Measurements from ENCODE around the gene TMEM245.

The TMEM245 gene

DNA sequence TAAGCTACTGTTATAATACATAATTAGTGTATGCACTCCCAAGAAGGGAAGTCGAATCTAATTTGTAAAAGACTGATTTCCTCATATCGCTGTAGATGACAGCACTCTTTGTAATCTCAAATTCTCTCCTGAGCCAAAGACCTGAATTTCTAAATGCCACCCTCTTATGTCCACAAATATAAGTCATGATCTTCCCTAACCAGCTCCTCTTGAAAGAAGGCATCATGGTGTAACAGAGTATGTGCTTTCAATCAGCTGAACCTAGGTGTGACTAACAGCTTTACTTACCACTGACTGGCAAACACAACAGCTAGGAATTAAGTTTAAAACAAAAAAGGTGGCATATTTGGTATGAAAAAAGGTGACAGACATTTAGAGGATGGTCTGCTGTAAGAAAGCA, 72.5 kb downstream of the TMEM245 start:
- Histone ChIP-seq H3K36me3 (ENCODE audit: control insufficient read depth, insufficient read depth, low read length) (peaks cover 13% of the 10 kb centered on the region), H3K9ac (ENCODE audit: low read length) (no peak overlapping the region), H3K27me3 (ENCODE audit: control insufficient read depth, insufficient read depth, low read length) (no peaks in the 10 kb centered on the region), H3K4me3 (ENCODE audit: low read length) (no peak overlapping the region), H3K9me3 (ENCODE audit: control insufficient read depth, low read length) (no peaks in the 10 kb centered on the region), H3K4me1 (ENCODE audit: control insufficient read depth, insufficient read depth, low read length) (no peaks in the 10 kb centered on the region)

DNA sequence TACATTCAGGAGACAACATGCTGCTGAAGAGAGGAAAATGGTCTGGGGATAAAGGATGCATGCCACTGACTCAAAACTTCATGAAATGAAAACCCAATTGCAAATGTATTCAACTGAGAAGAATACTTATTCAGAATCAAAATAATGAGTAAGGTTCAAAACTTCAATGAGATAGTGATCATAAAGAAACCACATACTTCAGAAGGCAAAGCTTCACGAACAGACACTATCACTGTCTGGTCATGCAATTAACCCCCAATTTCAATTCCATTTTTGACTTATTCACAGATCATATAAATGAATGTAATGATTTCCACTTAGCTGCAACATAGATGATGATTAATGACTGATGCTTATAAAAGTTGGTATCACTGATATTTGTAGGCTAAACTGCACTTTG, 73.4 kb downstream of the TMEM245 start:
- H3K4me3 ChIP-seq (ENCODE audit: low read length): no peak overlapping the region
- no peaks in the 10 kb centered on the region for H3K9me3 ChIP-seq (ENCODE audit: control insufficient read depth, low read length)
- no peaks in the 10 kb centered on the region for H3K27me3 ChIP-seq (ENCODE audit: control insufficient read depth, insufficient read depth, low read length)
- H3K36me3 ChIP-seq (ENCODE audit: control insufficient read depth, insufficient read depth, low read length): peaks cover 13% of the 10 kb centered on the region
- H3K9ac ChIP-seq (ENCODE audit: low read length): no peak overlapping the region
- no peaks in the 10 kb centered on the region for H3K4me1 ChIP-seq (ENCODE audit: control insufficient read depth, insufficient read depth, low read length)

DNA sequence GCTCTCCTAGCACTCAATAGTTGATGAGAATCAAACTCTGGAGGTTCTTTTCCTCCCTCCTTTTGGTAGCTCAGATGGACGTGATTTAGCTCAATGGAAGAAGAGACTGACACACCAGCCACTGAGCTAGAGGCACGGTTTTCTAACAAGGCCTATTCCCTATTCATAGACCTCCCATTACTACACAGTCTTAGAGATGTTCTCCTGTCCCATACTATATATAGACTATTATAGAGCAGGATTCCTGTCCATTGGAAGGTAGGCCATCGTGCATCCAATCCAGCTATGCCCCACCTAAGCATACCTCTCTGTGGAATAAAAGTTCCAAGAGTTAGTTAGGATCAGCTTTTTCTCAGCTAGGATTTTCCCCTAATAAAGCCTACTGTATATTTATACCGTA, 76.2 kb downstream of the TMEM245 start:
- H3K36me3 ChIP-seq (ENCODE audit: control insufficient read depth, insufficient read depth, low read length): peaks cover 7% of the 10 kb centered on the region
- no peaks in the 10 kb centered on the region for H3K4me1 ChIP-seq (ENCODE audit: control insufficient read depth, insufficient read depth, low read length)
- H3K27me3 ChIP-seq (ENCODE audit: control insufficient read depth, insufficient read depth, low read length): no peaks in the 10 kb centered on the region
- no peak overlapping the region for H3K9ac ChIP-seq (ENCODE audit: low read length)
- no peak overlapping the region for H3K4me3 ChIP-seq (ENCODE audit: low read length)
- no peaks in the 10 kb centered on the region for H3K9me3 ChIP-seq (ENCODE audit: control insufficient read depth, low read length)

DNA sequence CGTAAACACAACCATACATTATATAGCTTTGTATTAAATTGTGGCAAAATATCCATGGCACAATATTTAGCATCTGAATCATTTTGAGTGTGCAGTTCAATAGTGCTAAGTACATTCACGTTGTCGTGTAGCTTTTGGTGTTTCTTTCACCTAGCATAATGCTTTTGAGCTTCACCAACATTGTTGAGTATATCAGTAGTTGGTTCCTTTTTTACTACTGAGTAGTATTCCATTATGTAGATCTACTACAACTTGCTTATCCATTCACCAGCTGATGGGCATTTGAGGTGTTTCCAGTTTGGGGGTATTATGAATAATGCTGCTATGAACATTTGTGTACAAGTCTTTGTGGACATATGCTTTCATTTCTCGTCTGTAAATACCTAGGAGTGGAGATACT, 79.2 kb downstream of the TMEM245 start:
- Histone ChIP-seq H3K36me3 (ENCODE audit: control insufficient read depth, insufficient read depth, low read length) (no peaks in the 10 kb centered on the region), H3K27me3 (ENCODE audit: control insufficient read depth, insufficient read depth, low read length) (no peaks in the 10 kb centered on the region), H3K4me1 (ENCODE audit: control insufficient read depth, insufficient read depth, low read length) (peaks cover 12% of the 10 kb centered on the region), H3K4me3 (ENCODE audit: low read length) (no peak overlapping the region), H3K9ac (ENCODE audit: low read length) (no peak overlapping the region), H3K9me3 (ENCODE audit: control insufficient read depth, low read length) (no peaks in the 10 kb centered on the region)

DNA sequence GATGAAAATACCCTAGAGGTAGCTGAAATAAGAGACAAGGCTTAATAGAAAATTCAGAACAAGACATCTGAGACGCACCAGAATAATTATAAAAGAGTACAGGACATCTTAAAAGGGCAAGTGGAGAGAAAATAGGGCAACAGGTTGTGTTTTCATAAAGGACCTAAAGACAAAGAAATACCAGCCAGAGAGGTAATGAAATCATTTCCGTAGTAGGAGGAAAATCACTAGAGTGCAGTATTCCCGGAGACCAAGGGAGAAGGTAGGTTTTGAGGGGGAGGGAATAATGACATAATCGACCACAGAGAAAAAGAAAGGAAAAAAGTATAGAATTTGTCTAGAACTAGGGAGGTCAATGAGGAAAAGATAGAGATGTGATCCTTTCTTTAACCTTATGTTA, 80.2 kb downstream of the TMEM245 start:
- no peak overlapping the region for H3K4me3 ChIP-seq (ENCODE audit: low read length)
- no peak overlapping the region for H3K9ac ChIP-seq (ENCODE audit: low read length)
- peaks cover 12% of the 10 kb centered on the region for H3K4me1 ChIP-seq (ENCODE audit: control insufficient read depth, insufficient read depth, low read length)
- no peaks in the 10 kb centered on the region for H3K27me3 ChIP-seq (ENCODE audit: control insufficient read depth, insufficient read depth, low read length)
- H3K36me3 ChIP-seq (ENCODE audit: control insufficient read depth, insufficient read depth, low read length): no peaks in the 10 kb centered on the region
- H3K9me3 ChIP-seq (ENCODE audit: control insufficient read depth, low read length): no peaks in the 10 kb centered on the region

DNA sequence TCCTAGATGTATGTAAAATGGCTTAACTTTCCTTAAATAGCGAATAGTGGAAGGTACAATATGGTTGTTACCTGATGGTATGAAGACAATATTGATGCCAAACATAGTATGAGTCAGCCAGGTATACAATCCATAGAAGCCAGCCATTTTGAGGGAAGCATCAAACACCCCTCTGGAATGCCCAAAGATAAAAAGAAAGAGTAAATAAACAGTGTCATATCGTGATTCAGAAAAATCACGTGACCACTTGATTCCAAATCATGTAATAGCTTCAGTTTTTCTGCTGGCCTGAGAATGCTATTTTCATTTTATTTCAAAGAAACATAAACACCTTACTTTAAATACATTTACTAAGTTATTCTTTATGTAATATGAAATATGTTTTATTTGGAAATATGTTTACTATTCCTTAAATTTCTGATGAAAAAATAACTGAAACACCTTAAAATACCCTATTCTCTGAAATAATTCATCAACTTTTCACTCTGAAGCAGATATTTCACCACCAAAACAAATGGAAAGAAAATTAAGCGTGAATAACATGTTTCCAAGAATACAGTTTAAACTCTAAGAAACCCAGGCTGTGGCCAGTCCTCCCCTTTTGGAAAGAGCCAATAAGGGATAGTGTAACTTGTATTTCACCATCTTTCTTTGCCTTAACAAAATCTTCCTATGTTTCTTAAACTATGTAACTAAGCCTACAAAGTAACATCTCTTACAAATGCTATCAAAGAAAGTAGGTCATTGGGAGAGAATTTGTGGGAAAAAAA, 81.6 kb downstream of the TMEM245 start:
- no peaks in the 10 kb centered on the region for H3K9me3 ChIP-seq (ENCODE audit: control insufficient read depth, low read length)

DNA sequence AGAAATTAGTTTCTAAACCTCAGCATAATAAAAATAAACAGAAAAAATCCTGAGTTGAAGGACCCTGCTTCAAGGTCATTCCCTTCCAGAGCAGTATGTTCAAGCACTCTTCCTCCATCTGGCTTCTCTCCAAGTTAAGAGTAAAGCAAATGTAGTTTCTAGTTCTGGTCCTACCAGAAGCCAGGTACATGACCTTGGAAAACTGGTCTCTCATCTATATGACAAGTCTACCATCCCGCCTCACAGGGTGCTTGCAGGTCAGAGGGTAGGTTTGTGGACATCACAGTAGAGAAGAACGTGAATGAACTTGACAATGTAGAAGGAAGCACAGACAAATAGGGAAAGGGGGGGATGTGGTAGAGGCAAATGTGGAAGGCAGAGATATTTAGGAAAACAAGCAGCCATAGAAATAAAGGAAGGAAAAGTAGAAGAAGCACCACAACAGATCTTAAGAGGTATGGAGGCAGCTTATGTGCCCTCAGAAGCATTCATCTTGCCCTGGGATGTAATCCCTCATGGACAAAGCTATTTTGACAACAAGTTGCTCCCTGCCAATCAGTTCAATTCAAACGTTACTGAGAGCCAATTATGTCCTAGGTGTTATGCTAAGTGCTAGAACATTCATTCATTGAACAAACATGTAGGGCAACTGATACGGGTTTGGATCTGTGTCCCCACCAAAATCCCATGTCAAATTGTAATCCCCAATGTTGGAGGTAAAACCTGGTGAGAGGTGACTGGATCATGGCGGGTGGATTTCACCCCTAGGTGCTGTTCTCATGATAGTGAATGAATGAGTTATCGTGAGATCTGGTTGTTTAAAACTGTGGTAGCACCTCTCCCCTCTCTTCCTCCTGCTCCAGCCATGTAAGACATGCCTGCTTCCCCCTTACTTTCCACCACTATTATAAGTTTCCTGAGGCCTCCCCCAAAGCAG, 82.7 kb downstream of the TMEM245 start:
- no peak overlapping the region for H3K9ac ChIP-seq (ENCODE audit: low read length)
- no peak overlapping the region for H3K4me3 ChIP-seq (ENCODE audit: low read length)
- no peaks in the 10 kb centered on the region for H3K36me3 ChIP-seq (ENCODE audit: control insufficient read depth, insufficient read depth, low read length)
- H3K4me1 ChIP-seq (ENCODE audit: control insufficient read depth, insufficient read depth, low read length): peaks cover 12% of the 10 kb centered on the region
- no peaks in the 10 kb centered on the region for H3K9me3 ChIP-seq (ENCODE audit: control insufficient read depth, low read length)
- no peaks in the 10 kb centered on the region for H3K27me3 ChIP-seq (ENCODE audit: control insufficient read depth, insufficient read depth, low read length)

More for the DNA sequence above, 81.6 kb downstream of the TMEM245 start:
- H3K27me3 ChIP-seq (ENCODE audit: control insufficient read depth, insufficient read depth, low read length): no peaks in the 10 kb centered on the region
- H3K4me1 ChIP-seq (ENCODE audit: control insufficient read depth, insufficient read depth, low read length): peaks cover 12% of the 10 kb centered on the region
- no peaks in the 10 kb centered on the region for H3K36me3 ChIP-seq (ENCODE audit: control insufficient read depth, insufficient read depth, low read length)
- H3K9ac ChIP-seq (ENCODE audit: low read length): no peak overlapping the region
- no peak overlapping the region for H3K4me3 ChIP-seq (ENCODE audit: low read length)

DNA sequence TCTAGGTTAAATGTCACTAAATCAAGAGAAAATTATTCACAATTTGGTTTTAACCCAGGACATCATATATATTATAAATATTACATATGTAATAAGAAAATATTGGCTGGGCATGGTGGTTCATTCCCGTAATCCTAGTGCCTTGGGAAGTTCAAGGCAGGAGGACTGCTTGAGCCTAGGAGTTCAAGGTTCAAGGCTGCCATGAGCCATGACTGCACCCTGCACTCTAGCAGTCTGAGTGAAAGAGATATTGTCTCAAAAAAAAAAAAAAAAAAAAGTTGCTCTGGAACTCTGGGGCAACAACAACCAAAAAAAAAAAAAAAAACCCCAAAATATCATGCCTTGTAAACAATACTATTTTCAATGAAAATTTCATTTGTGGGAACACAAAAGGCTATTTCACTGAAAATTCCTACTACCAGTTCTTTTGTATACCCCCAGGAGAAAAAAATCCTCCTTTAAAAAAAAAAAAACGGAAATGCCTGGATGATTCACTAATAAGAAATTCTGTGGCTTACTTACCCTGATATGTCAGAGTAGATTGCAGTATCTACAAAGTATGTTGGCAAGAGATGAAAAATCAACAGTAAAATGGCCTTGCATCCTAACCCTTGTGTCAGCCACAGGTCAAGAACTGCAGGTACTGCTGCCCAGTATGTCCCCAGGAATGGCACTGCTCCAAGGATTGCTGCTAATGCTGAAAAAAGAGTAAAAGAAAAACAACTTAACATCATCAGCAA, 83.9 kb downstream of the TMEM245 start:
- peaks cover 12% of the 10 kb centered on the region for H3K4me1 ChIP-seq (ENCODE audit: control insufficient read depth, insufficient read depth, low read length)
- H3K9me3 ChIP-seq (ENCODE audit: control insufficient read depth, low read length): no peaks in the 10 kb centered on the region
- H3K4me3 ChIP-seq (ENCODE audit: low read length): no peak overlapping the region
- H3K36me3 ChIP-seq (ENCODE audit: control insufficient read depth, insufficient read depth, low read length): no peaks in the 10 kb centered on the region
- H3K9ac ChIP-seq (ENCODE audit: low read length): no peak overlapping the region
- H3K27me3 ChIP-seq (ENCODE audit: control insufficient read depth, insufficient read depth, low read length): no peaks in the 10 kb centered on the region

DNA sequence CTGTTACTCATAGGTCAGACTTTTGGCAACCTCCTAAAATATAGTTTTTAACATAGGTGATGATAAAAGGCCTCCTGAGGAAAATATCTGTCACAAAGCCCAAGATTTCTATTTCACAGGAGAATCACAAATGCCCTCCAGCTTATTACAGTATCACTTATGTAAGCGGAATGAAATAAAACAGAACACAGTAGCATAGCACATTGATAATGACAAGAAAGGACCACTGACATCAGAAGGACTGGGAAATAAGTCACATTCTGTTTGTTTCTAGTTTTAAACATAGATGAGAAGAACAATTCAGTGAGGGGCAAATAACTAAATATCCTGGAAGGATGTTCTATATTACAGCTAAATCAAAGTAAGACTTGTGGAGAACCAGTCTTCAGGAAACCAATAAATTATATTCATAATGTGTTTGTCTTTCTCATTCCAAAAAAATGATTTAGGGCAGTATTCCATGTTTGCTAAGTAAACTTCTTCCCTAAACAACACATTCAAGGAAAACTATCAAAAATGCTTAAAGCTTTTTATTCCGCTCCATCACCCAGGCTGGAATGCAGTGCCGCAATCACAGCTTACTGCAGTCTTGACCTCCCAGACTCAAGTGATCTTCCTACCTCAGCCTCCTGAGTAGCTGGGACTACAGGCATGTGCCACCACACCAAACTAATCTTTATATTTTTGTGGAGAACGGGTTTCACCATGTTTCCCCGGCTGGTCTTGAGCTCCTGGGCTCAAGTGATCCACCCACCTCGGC, 85.6 kb downstream of the TMEM245 start:
- Histone ChIP-seq H3K9me3 (ENCODE audit: control insufficient read depth, low read length) (no peaks in the 10 kb centered on the region), H3K27me3 (ENCODE audit: control insufficient read depth, insufficient read depth, low read length) (no peaks in the 10 kb centered on the region), H3K4me3 (ENCODE audit: low read length) (no peak overlapping the region), H3K4me1 (ENCODE audit: control insufficient read depth, insufficient read depth, low read length) (peaks cover 12% of the 10 kb centered on the region), H3K9ac (ENCODE audit: low read length) (no peak overlapping the region), H3K36me3 (ENCODE audit: control insufficient read depth, insufficient read depth, low read length) (no peaks in the 10 kb centered on the region)

DNA sequence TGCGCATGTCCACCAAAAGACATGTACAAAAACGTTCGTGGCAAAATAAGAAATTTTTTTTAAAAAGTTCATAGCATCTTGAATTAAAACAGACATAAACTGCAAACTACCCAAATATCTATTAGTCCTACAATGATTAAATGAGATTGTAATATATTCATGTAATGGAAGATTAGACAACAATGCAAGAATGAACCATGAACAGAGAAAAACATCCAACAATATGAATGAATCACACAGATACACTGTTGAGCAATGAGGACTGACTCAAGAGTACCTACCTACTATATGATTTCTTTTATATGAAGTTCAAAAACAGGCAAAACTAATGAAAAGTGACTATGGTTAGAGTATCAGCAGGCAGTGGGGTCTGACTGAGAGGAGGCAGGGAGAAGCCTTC, 88.5 kb downstream of the TMEM245 start:
- Histone ChIP-seq H3K36me3 (ENCODE audit: control insufficient read depth, insufficient read depth, low read length) (no peaks in the 10 kb centered on the region), H3K4me1 (ENCODE audit: control insufficient read depth, insufficient read depth, low read length) (peaks cover 12% of the 10 kb centered on the region), H3K4me3 (ENCODE audit: low read length) (no peak overlapping the region), H3K27me3 (ENCODE audit: control insufficient read depth, insufficient read depth, low read length) (no peaks in the 10 kb centered on the region), H3K9me3 (ENCODE audit: control insufficient read depth, low read length) (no peaks in the 10 kb centered on the region), H3K9ac (ENCODE audit: low read length) (no peak overlapping the region)

DNA sequence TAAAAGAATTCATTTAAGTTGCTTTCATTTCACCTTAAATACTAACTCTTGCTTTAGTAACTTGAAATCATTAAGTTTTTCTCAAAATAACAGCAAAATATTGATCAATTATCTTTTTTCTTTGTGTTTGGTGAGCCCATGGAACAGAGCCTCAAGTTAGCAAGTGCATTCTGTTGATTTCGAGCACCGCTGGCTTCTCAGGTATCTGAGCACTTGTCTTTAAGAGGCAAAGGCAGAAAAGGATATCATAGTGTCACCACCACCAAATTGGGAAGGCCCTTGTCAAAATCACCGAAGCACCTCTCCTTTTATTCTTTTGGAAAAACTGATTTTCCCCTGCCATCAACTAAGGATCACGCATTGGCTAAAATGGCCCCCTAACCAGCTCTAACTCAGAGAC, 89.3 kb downstream of the TMEM245 start:
- H3K9ac ChIP-seq (ENCODE audit: low read length): no peak overlapping the region
- H3K9me3 ChIP-seq (ENCODE audit: control insufficient read depth, low read length): no peaks in the 10 kb centered on the region
- no peaks in the 10 kb centered on the region for H3K27me3 ChIP-seq (ENCODE audit: control insufficient read depth, insufficient read depth, low read length)
- no peak overlapping the region for H3K4me3 ChIP-seq (ENCODE audit: low read length)
- H3K4me1 ChIP-seq (ENCODE audit: control insufficient read depth, insufficient read depth, low read length): peaks cover 9% of the 10 kb centered on the region
- no peaks in the 10 kb centered on the region for H3K36me3 ChIP-seq (ENCODE audit: control insufficient read depth, insufficient read depth, low read length)
